Fibroblast of lung (primary cell): ENCODE data around the gene ZNF226.

ENCODE experiments used
- EZH2 ChIP-seq: IDR thresholded peaks from 2 replicates; pipeline ENCODE4 v1.5.1; 2012; ENCODE audit warnings: low read length, control low read depth, mild to moderate bottlenecking; ENCODE audit errors: missing control alignments
- TF ChIP-seq, protein P1 (sequence below), 2 donors: IDR thresholded peaks in 1 of 2; conservative IDR thresholded peaks in 1 of 2; 1 replicate in 1 of 2; 2 replicates in 1 of 2; pipeline ENCODE4 v1.5.1; 2011 to 2012; ENCODE audit warnings: low read length in 2 of 2, control low read depth in 1 of 2, inconsistent platforms in 1 of 2, low read depth in 1 of 2, mild to moderate bottlenecking in 1 of 2

GRCh38 chr19:44202470-44202869 is 37.6 kb downstream of the ZNF226 start:
- TF ChIP-seq, protein P1, sequence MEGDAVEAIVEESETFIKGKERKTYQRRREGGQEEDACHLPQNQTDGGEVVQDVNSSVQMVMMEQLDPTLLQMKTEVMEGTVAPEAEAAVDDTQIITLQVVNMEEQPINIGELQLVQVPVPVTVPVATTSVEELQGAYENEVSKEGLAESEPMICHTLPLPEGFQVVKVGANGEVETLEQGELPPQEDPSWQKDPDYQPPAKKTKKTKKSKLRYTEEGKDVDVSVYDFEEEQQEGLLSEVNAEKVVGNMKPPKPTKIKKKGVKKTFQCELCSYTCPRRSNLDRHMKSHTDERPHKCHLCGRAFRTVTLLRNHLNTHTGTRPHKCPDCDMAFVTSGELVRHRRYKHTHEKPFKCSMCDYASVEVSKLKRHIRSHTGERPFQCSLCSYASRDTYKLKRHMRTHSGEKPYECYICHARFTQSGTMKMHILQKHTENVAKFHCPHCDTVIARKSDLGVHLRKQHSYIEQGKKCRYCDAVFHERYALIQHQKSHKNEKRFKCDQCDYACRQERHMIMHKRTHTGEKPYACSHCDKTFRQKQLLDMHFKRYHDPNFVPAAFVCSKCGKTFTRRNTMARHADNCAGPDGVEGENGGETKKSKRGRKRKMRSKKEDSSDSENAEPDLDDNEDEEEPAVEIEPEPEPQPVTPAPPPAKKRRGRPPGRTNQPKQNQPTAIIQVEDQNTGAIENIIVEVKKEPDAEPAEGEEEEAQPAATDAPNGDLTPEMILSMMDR (conservative IDR thresholded peaks at IDR 0.05 in 1 of 2, IDR thresholded peaks at IDR 0.05 in 1 of 2; ENCODE audit: low read depth in 1 of 2, low read length in 2 of 2) = no peak
- TF ChIP-seq EZH2 = no peak
